Ishikawa (cell line): ENCODE data around the gene CEP63.

Source experiments
- CEBPB ChIP-seq: IDR thresholded peaks from 2 replicates; pipeline ENCODE4 v1.6.1; 2012
- CREB1 ChIP-seq: IDR thresholded peaks from 2 replicates; pipeline ENCODE4 v1.6.1; 2012; ENCODE audit warnings: low read depth
- EGR1 ChIP-seq: IDR thresholded peaks from 2 replicates; pipeline ENCODE4 v1.6.1; 2012
- EP300 ChIP-seq: IDR thresholded peaks from 2 replicates; pipeline ENCODE4 v1.6.1; 2012; ENCODE audit warnings: borderline replicate concordance
- FOXM1 ChIP-seq: IDR thresholded peaks from 2 replicates; pipeline ENCODE4 v1.6.1; 2012; ENCODE audit warnings: low read depth, borderline replicate concordance
- NFIC ChIP-seq: IDR thresholded peaks from 2 replicates; pipeline ENCODE4 v1.6.1; 2012
- RAD21 ChIP-seq: IDR thresholded peaks from 2 replicates; pipeline ENCODE4 v1.6.1; 2012; ENCODE audit warnings: low read depth
- REST ChIP-seq: IDR thresholded peaks from 2 replicates; pipeline ENCODE4 v1.6.1; 2012; ENCODE audit warnings: low read depth, mild to moderate bottlenecking
- TAF1 ChIP-seq: IDR thresholded peaks from 2 replicates; pipeline ENCODE4 v1.6.1; 2012; ENCODE audit warnings: low read depth, mild to moderate bottlenecking
- TCF12 ChIP-seq: IDR thresholded peaks from 2 replicates; pipeline ENCODE4 v1.6.1; 2012; ENCODE audit warnings: low read depth
- TEAD4 ChIP-seq: IDR thresholded peaks from 2 replicates; pipeline ENCODE4 v1.6.1; 2012
- YY1 ChIP-seq: IDR thresholded peaks from 2 replicates; pipeline ENCODE4 v1.6.1; 2012; ENCODE audit warnings: low read depth
- ZBTB7A ChIP-seq: IDR thresholded peaks from 2 replicates; pipeline ENCODE4 v1.6.1; 2012; ENCODE audit warnings: low read depth
- TF ChIP-seq, protein P1 (sequence below): IDR thresholded peaks from 2 replicates; pipeline ENCODE4 v1.6.1; 2012
- TF ChIP-seq, protein P2 (sequence below): IDR thresholded peaks from 2 replicates; pipeline ENCODE4 v1.6.1; 2012

The CEP63 gene

DNA sequence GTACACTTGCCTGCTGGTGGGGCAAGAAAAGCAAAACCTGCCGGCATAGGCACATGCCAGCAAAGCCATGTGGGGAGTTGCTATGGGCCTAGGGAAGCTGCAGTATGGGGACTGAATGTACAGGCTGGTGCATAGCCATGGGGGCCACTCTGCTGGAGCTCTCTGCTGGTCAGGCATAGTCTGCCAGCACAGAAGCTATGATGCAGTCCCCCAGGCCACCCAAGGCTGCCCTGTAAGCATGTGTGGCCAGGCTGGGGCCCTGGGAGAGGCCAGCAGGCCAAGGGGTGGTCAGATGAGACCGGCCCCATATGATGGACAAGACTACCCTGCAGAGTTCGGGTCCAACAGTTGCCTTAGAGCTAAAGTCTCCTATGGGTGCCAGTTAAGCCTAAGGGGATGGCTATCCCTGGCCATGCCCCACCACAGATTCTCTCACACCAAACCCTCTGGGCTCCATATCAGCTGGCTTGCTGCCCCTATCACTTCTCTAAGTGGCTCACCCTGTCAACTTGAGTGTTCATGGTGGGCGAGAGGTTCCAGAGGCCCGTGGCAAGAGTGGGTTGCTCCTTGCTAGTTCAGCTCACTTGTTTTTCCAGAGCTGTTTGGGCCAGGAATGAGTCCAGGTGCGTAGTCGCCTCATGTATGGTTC is 41.8 kb downstream of the CEP63 start:
- TF ChIP-seq EGR1, result no peak

- TF ChIP-seq, protein P1, sequence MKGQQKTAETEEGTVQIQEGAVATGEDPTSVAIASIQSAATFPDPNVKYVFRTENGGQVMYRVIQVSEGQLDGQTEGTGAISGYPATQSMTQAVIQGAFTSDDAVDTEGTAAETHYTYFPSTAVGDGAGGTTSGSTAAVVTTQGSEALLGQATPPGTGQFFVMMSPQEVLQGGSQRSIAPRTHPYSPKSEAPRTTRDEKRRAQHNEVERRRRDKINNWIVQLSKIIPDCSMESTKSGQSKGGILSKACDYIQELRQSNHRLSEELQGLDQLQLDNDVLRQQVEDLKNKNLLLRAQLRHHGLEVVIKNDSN, result no peak
- TF ChIP-seq TAF1, result no peak
- TF ChIP-seq FOXM1, result no peak
- no peak for TF ChIP-seq YY1
- no peak for TF ChIP-seq CEBPB
- no peak for TF ChIP-seq RAD21
- TF ChIP-seq REST, result no peak
- no peak for TF ChIP-seq ZBTB7A
- TF ChIP-seq, protein P2, sequence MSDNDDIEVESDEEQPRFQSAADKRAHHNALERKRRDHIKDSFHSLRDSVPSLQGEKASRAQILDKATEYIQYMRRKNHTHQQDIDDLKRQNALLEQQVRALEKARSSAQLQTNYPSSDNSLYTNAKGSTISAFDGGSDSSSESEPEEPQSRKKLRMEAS, result no peak
- TF ChIP-seq TCF12, result no peak
- no peak for TF ChIP-seq EP300
- TF ChIP-seq TEAD4, result no peak
- TF ChIP-seq CREB1, result no peak
- no peak for TF ChIP-seq EGR1
- no peak for TF ChIP-seq NFIC
Observed at GRCh38 chr3:134533493-134533892, 47.6 kb downstream of the CEP63 start.

DNA sequence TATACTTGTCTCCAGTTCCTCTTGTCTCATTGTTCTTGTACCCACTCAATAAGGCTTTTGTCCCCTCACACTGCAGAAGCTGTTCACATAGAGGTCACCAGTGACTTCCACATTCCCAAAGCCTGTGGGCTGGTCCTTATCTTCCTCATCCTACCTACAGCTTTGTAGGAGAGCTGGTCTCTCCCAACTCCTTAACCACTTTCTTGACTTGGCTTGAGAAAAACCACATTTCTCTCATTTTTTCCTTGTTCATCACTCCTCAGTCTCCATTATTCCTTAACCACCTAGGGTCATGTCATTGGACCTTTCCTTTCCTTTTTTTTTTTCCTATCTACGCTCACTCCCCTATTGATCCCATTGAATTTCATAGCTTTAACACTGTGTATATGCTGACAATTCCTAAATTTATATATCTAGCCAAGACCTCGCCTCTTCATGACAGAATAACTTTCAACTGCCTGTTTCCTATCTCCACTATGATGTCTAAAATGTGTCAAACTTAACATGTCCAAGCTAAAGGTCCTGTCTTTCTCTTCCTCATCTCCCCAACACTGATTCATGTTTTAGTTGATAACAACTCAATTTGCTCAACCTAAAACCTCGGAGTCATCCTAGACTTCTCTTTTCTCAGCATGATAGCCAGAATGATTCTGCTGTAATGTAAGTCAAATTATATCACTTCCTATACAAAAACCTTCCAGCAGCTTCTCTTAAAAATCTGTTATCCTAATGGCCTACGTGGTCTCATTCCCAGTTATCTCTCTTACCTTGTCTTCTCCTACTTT is 49.5 kb downstream of the CEP63 start:
- TF ChIP-seq, protein P1, result no peak
- TF ChIP-seq NFIC (no peak), TEAD4 (no peak), REST (no peak), ZBTB7A (no peak), TCF12 (no peak), CREB1 (no peak), TAF1 (no peak), CEBPB (no peak)
- TF ChIP-seq, protein P2, result no peak

GRCh38 chr3:134536781-134537180 is 50.9 kb downstream of the CEP63 start:
- no peak for TF ChIP-seq CEBPB
- no peak for TF ChIP-seq RAD21
- no peak for TF ChIP-seq TEAD4
- no peak for TF ChIP-seq TAF1
- TF ChIP-seq NFIC, result no peak
- no peak for TF ChIP-seq FOXM1
- TF ChIP-seq EP300, result no peak
- TF ChIP-seq REST, result no peak
- TF ChIP-seq EGR1, result no peak
- TF ChIP-seq ZBTB7A, result no peak
- TF ChIP-seq CREB1, result no peak
- TF ChIP-seq YY1, result no peak
